ENCODE results near the gene FILIP1.

Gene FILIP1

DNA sequence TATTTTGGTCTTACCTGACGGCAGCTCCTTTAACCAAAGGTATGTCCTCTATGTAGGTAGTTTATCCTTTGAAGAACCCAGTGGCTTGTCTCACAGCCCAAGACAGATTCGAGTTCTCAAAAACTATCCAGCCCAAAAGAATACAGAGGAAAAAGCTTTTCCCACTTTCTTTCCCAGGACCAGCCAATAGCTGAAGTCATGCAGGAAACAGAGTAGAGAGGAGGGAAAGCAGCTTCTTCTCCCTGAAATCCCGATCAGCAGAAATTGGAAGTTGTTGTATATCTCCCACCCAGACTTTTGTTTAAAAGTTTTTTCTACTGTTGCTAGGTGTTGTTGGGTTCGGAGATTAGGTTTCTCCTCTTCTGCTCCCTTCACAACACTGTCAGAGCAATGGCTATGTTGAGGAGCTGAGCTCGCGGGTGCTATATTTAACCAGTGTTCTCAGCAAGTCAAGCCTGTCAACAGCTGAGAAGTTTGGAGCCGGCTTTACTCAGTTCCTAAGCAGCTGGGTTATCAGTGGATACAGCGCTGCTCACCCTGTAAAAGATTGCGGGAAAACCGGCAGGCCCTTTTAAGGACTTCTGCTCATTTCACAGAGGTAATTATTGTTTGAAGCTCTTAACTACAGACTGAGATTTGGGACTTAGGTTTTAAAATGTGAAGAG is at the start of gene FILIP1:
Gene FILIP1, minus strand, starts transcription at position 401 of the 665 bp plus-strand sequence. CDS start 78,828 bp downstream, outside the sequence.
- TF ChIP-seq ZBTB7A (IDR thresholded peaks at IDR 0.05; ENCODE audit: low read depth) (no peak), TCF12 (IDR thresholded peaks at IDR 0.05; ENCODE audit: low read depth) (no peak), TAF1 (IDR thresholded peaks at IDR 0.05; ENCODE audit: low read depth) (no peak), YY1 (IDR thresholded peaks at IDR 0.05; ENCODE audit: low read depth) (no peak), CREB1 (IDR thresholded peaks at IDR 0.05; ENCODE audit: low read depth) (no peak), NFIC (IDR thresholded peaks at IDR 0.05) (no peak), TEAD4 (IDR thresholded peaks at IDR 0.05) (no peak), FOXM1 (IDR thresholded peaks at IDR 0.05; ENCODE audit: borderline replicate concordance, low read depth) (no peak), REST (IDR thresholded peaks at IDR 0.05; ENCODE audit: low read depth) (no peak)
- TF ChIP-seq, protein P1, sequence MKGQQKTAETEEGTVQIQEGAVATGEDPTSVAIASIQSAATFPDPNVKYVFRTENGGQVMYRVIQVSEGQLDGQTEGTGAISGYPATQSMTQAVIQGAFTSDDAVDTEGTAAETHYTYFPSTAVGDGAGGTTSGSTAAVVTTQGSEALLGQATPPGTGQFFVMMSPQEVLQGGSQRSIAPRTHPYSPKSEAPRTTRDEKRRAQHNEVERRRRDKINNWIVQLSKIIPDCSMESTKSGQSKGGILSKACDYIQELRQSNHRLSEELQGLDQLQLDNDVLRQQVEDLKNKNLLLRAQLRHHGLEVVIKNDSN (IDR thresholded peaks at IDR 0.05) = no peak
- TF ChIP-seq, protein P2, sequence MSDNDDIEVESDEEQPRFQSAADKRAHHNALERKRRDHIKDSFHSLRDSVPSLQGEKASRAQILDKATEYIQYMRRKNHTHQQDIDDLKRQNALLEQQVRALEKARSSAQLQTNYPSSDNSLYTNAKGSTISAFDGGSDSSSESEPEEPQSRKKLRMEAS (IDR thresholded peaks at IDR 0.05) = no peak

DNA sequence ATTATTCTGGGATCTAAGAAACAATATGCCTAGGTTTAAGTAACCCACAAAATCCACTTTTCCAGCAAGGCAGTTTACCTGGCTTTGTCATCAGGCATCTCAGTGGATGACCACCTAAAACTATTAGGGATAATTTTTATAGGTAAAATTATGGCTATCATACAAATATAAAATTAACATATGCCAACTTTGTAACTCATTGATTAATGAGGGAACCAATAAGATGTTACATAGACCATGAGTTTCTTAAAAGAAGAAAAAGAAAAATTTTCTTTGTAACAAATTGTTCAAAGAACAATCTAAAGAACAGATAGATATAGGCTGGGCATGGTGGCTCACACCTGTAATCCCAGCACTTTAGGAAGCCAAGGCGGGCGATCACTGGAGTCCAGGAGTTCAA is 49.7 kb upstream of the FILIP1 start:
- no peak for TF ChIP-seq EGR1 (IDR thresholded peaks at IDR 0.05)

DNA sequence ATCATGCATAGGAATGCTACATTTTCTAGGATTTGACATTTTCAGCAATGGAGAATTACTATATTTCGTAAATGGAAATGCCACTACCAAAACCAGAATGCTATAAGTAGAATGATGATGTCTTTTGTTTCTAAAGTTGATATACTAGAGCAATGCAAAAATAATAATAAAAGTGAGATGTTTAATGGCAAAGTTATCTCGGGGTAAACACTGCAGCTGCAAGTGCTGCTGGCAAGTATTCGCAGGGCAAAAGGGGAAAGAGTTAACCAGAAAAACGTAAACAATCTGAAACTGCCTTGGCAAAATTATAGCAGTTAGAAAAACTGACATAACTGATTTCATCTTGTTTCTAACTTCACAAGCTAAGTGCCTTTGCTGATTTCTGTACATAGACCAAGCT is 45.5 kb upstream of the FILIP1 start:
- TF ChIP-seq ZBTB7A (IDR thresholded peaks at IDR 0.05; ENCODE audit: low read depth) = no peak
- no peak for TF ChIP-seq TEAD4 (IDR thresholded peaks at IDR 0.05)

- TF ChIP-seq ZBTB7A (IDR thresholded peaks at IDR 0.05; ENCODE audit: low read depth) (no peak), RAD21 (IDR thresholded peaks at IDR 0.05; ENCODE audit: low read depth) (no peak), TEAD4 (IDR thresholded peaks at IDR 0.05) (no peak)
- TF ChIP-seq, protein P2 (IDR thresholded peaks at IDR 0.05) = no peak
Measured at GRCh38 chr6:75532521-75532920, 38.9 kb upstream of the FILIP1 start.

DNA sequence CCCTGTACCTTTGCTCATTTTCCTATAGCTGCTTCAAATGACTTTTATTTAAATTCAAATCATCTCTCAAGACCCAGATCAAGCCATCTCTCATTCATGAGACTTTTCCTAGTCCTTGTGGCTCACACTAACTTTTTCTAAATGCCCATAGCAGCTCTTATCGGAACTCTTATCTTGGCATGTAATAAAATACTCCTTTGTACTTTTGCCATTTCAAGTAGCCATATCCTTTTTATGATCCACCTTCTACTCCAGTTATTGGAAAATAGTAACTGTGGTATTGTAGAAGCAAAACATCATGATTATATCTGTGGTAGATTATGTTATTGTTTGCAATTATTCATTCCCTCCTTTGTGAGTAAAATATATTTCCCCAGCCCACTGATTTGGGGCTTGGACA is 37.6 kb upstream of the FILIP1 start:
- no peak for TF ChIP-seq CEBPB (IDR thresholded peaks at IDR 0.05)
- TF ChIP-seq, protein P2 (IDR thresholded peaks at IDR 0.05) = no peak
- TF ChIP-seq TAF1 (IDR thresholded peaks at IDR 0.05; ENCODE audit: low read depth) = no peak
- no peak for TF ChIP-seq YY1 (IDR thresholded peaks at IDR 0.05; ENCODE audit: low read depth)
- no peak for TF ChIP-seq CREB1 (IDR thresholded peaks at IDR 0.05; ENCODE audit: low read depth)
- TF ChIP-seq REST (IDR thresholded peaks at IDR 0.05; ENCODE audit: low read depth) = no peak
- TF ChIP-seq TCF12 (IDR thresholded peaks at IDR 0.05; ENCODE audit: low read depth) = no peak
- TF ChIP-seq, protein P1 (IDR thresholded peaks at IDR 0.05) = no peak

DNA sequence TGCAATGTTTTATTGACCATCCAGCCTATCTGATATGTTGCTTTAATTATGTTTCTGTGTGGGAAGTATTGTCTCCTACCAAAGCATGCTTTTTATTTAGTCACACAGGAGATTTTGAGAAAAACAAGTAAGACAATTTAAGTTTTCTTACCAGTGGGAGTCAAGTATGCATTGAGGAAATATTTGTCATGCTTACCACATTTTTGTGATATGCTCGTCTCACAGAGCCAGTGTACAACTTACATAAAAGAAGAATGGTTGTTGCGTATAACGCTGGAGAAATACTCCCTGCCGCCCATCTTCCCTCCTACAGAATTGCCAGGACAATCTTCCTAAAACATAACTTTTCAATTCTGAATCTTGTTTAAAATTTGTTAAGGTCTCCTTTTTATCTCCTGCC is 37.1 kb upstream of the FILIP1 start:
- TF ChIP-seq CREB1 (IDR thresholded peaks at IDR 0.05; ENCODE audit: low read depth) = no peak
- no peak for TF ChIP-seq EP300 (IDR thresholded peaks at IDR 0.05; ENCODE audit: borderline replicate concordance)
- TF ChIP-seq, protein P2 (IDR thresholded peaks at IDR 0.05) = no peak
- TF ChIP-seq, protein P1 (IDR thresholded peaks at IDR 0.05) = no peak
- no peak for TF ChIP-seq ZBTB7A (IDR thresholded peaks at IDR 0.05; ENCODE audit: low read depth)
- TF ChIP-seq CEBPB (IDR thresholded peaks at IDR 0.05) = no peak
- TF ChIP-seq NFIC (IDR thresholded peaks at IDR 0.05) = no peak
- TF ChIP-seq REST (IDR thresholded peaks at IDR 0.05; ENCODE audit: low read depth) = no peak
- no peak for TF ChIP-seq FOXM1 (IDR thresholded peaks at IDR 0.05; ENCODE audit: borderline replicate concordance, low read depth)
- TF ChIP-seq YY1 (IDR thresholded peaks at IDR 0.05; ENCODE audit: low read depth) = no peak
- TF ChIP-seq RAD21 (IDR thresholded peaks at IDR 0.05; ENCODE audit: low read depth) = no peak
- no peak for TF ChIP-seq TEAD4 (IDR thresholded peaks at IDR 0.05)
- TF ChIP-seq EGR1 (IDR thresholded peaks at IDR 0.05) = no peak
- no peak for TF ChIP-seq TAF1 (IDR thresholded peaks at IDR 0.05; ENCODE audit: low read depth)
- TF ChIP-seq TCF12 (IDR thresholded peaks at IDR 0.05; ENCODE audit: low read depth) = no peak
